ENCODE results near the gene GIMAP5.

- no peak for TF ChIP-seq TRIM25 (IDR thresholded peaks at IDR 0.05; ENCODE audit: borderline replicate concordance)
- TF ChIP-seq EZH2 (IDR thresholded peaks at IDR 0.05; ENCODE audit: borderline replicate concordance, low read depth, low read length), result no peak
- no peak for TF ChIP-seq L3MBTL2 (IDR thresholded peaks at IDR 0.05)
- no peak for TF ChIP-seq FOXP1 (CRISPR knock-in tag; IDR thresholded peaks at IDR 0.05)
- no peak for TF ChIP-seq HDAC8 (tag; IDR thresholded peaks at IDR 0.05)
- TF ChIP-seq THRA (IDR thresholded peaks at IDR 0.05), result no peak
- peak; percentile 15 to 49 (median 27); a peak in 4 of 6 replicates for TF ChIP-seq CTCF (IDR thresholded peaks at IDR 0.05 in 2 of 3, conservative IDR thresholded peaks at IDR 0.05 in 1 of 3; ENCODE audit: insufficient read depth in 2 of 3, low read depth in 1 of 3, low read length in 3 of 3)
- no peak for TF ChIP-seq POLR2A (conservative IDR thresholded peaks at IDR 0.05)
- no peak for TF ChIP-seq ELF1 (tag; IDR thresholded peaks at IDR 0.05)
- TF ChIP-seq POLR2AphosphoS5 (IDR thresholded peaks at IDR 0.05; ENCODE audit: control insufficient read depth, insufficient read depth, low read depth, low read length), result no peak
- no peak for TF ChIP-seq ZBTB9 (CRISPR knock-in tag; IDR thresholded peaks at IDR 0.05)
- TF ChIP-seq FOXK1 (CRISPR knock-in tag; IDR thresholded peaks at IDR 0.05; ENCODE audit: borderline replicate concordance), result no peak
- no peak for TF ChIP-seq TARDBP (IDR thresholded peaks at IDR 0.05)
Measured at GRCh38 chr7:150739033-150739432, 1.8 kb downstream of the GIMAP5 start.

Measured in K562 (cell line).